Psoas muscle (tissue), 8 donors: ENCODE results near the gene EIF2AK3. TPM values are rescaled to one million over a fixed set of nuclear protein-coding genes. Genes with fewer than 3 reads are reported as not detected.
"Not testable (repeated sequence)": the region's sequence is repeated elsewhere in the genome, so short reads cannot be mapped to it uniquely, and the experiment has no call there.

Experiments
- ATAC-seq, 4 donors: fragments of 200-7000 bp; cut with Tn5 transposase; one replicate each; pipeline ENCODE4 v1.9.1; 2020; ENCODE audit warnings: moderate library complexity in 3 of 4, mild to moderate bottlenecking in 2 of 4
- DNase-seq, 2 donors: peaks; one replicate each; pipeline ENCODE4 v3.0.0-alpha.2; 2020
- H3K27ac ChIP-seq: fragments of 200-600 bp; one replicate; pipeline ENCODE4 v1.8.0; 2022
- H3K27me3 ChIP-seq, 3 donors: fragments of 200-600 bp in 1 of 3; one replicate each; pipeline versions ENCODE4 v1.6.1 to v1.8.0; 2013 to 2022; ENCODE audit warnings: low read length in 2 of 3, mild to moderate bottlenecking in 2 of 3, moderate library complexity in 1 of 3; ENCODE audit not compliant: insufficient read depth in 3 of 3
- H3K36me3 ChIP-seq, 2 donors: fragments of 200-600 bp in 1 of 2; one replicate each; pipeline versions ENCODE4 v1.6.1 to v1.8.0; 2013 to 2022; ENCODE audit warnings: low read depth in 1 of 2, mild to moderate bottlenecking in 1 of 2, moderate library complexity in 1 of 2; ENCODE audit not compliant: insufficient read depth in 1 of 2
- H3K4me1 ChIP-seq: fragments of 200-600 bp; one replicate; pipeline ENCODE4 v1.8.0; 2022
- H3K4me3 ChIP-seq: fragments of 200-600 bp; one replicate; pipeline ENCODE4 v1.8.0; 2022; ENCODE audit warnings: mild to moderate bottlenecking
- H3K9me3 ChIP-seq: fragments of 200-600 bp; one replicate; pipeline ENCODE4 v1.8.0; 2022
- WGBS, 3 donors: extraction: QIAGEN DNeasy Blood & Tissue Kit; methylation state at CpG; one replicate each; pipeline versions ENCODE4 v1.1.6 to v1.1.7; 2013; 5-methylcytosine and 5-hydroxymethylcytosine counted together
- intact Hi-C, 2 donors: fragments of 100-400 bp; cut with DNase I; formaldehyde crosslinking; loops; one replicate each; pipeline versions ENCODE4 v1.11.0 to v1.14.2; 2022
- polyA plus RNA-seq, 3 donors: library from polyadenylated mRNA; stranded (reverse); fragments of 200-250 nt; gene quantifications; one replicate each; pipeline ENCODE4 v1.2.3, GENCODE V29; 2013
- total RNA-seq, 4 donors: library from RNA; stranded (reverse); fragmentation: NEBNext Ultra II Directional in 2 of 4; extraction: Animal tissue kit (Norgen Biotek cat#: 25700) in 2 of 4; gene quantifications; one replicate each; pipeline versions ENCODE4 v1.2.1 to v1.2.4, GENCODE V29; 2021 to 2023
- TF ChIP-seq, protein P1 (sequence below): fragments of 200-600 bp; IDR thresholded peaks from one replicate; pipeline ENCODE4 v1.8.0; 2022; ENCODE audit warnings: antibody characterized with exemption
- donor health status: healthy with polysubstance abuse.
- donor health status: DM: no; HTN: no; CAD: no; lungs with moderate emphysema.
- donor health status: Bipolar disorder and iron deficiency.
- donor health status: healthy.
- donor health status: DM: yes; HTN: yes; CAD: no.
- donor health status: DM: no; HTN: no; CAD: no.
- donor health status: DM: no; HTN: no; CAD: no.
- donor health status: DM: yes; HTN: yes; CAD: no.

EIF2AK3 gene
- total and polyA plus RNA-seq, 7 donors, result 2.1 to 9.6 (median 7.6) TPM

- 93 to 100% (median 95%) methylated on average over 1 of the region's 1 CpG for WGBS, 3 donors
- intact Hi-C loops, result no loop called here
- ATAC-seq, result no peak
Observed at GRCh38 chr2:88651646-88652045, 24.4 kb upstream of the EIF2AK3 start.

GRCh38 chr2:88645291-88645882 lies 18.1 kb upstream of the EIF2AK3 start:
- H3K27me3 ChIP-seq, intact Hi-C loops, H3K4me3 ChIP-seq, ATAC-seq, H3K36me3 ChIP-seq, H3K27ac ChIP-seq, H3K9me3 ChIP-seq, DNase-seq, H3K4me1 ChIP-seq: not testable (repeated sequence)
- 72 to 83% (median 78%) methylated on average over 2 of the region's 2 CpGs for WGBS, 3 donors

More at GRCh38 chr2:88651646-88652045, 24.4 kb upstream of the EIF2AK3 start:
- H3K9me3 ChIP-seq, result no peaks in the 10 kb centered on the region
- TF ChIP-seq, protein P1, sequence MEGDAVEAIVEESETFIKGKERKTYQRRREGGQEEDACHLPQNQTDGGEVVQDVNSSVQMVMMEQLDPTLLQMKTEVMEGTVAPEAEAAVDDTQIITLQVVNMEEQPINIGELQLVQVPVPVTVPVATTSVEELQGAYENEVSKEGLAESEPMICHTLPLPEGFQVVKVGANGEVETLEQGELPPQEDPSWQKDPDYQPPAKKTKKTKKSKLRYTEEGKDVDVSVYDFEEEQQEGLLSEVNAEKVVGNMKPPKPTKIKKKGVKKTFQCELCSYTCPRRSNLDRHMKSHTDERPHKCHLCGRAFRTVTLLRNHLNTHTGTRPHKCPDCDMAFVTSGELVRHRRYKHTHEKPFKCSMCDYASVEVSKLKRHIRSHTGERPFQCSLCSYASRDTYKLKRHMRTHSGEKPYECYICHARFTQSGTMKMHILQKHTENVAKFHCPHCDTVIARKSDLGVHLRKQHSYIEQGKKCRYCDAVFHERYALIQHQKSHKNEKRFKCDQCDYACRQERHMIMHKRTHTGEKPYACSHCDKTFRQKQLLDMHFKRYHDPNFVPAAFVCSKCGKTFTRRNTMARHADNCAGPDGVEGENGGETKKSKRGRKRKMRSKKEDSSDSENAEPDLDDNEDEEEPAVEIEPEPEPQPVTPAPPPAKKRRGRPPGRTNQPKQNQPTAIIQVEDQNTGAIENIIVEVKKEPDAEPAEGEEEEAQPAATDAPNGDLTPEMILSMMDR, result no peak
- H3K4me1 ChIP-seq, result peaks cover 4% of the 10 kb centered on the region
- no peak overlapping the region for H3K27ac ChIP-seq
- H3K27me3 ChIP-seq, result no peaks in the 10 kb centered on the region
- no peak for DNase-seq
- no peak overlapping the region for H3K4me3 ChIP-seq
- no peaks in the 10 kb centered on the region for H3K36me3 ChIP-seq

DNA sequence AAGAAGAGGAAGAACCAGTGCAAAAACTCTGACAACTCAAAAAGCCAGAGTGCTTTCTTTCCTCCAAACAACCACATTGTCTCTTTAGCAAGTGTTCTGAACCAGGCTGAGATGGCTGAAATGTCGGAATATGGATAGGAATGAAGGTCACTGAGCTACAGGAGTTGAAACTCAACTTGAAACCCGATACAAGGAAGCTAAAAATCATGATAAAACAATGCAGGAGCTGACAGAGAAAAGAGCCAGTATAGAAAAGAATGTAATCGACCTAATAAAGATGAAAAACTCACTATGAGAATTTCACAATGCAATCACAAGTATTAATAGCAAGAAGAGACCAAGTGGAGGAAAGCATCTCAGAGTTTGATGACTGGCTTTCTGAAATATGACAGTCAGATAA lies 15.0 kb upstream of the EIF2AK3 start:
- Histone ChIP-seq H3K27me3 (no peaks in the 10 kb centered on the region), H3K36me3 (no peaks in the 10 kb centered on the region), H3K4me1 (no peaks in the 10 kb centered on the region), H3K4me3 (no peak overlapping the region), H3K9me3 (no peaks in the 10 kb centered on the region), H3K27ac (no peak overlapping the region)
- TF ChIP-seq, protein P1, result no peak
- WGBS, 3 donors, result 63 to 66% (median 64%) methylated on average over 3 of the region's 3 CpGs
- DNase-seq (no peak), ATAC-seq (no peak)
- intact Hi-C loops, result no loop called here

DNA sequence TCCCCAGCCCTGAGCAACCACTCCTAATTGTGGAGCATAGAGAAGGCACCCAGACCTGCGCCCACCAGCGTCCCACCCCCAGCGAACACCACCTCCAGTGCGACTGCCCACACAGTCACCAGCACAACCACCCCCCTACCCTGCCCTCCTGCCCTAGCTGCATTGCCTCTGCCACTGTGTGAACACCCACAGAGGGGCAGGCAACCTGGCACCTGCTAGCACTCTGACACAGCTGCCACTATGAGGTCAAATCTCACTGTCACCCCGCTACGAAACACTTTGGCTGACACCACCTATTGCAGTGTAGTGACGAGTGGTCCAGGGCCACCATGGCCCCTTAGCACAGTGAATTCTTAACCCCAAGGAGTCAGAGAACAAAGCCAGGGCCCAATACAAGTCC lies 14.1 kb upstream of the EIF2AK3 start:
- no peaks in the 10 kb centered on the region for H3K27me3 ChIP-seq
- no peak overlapping the region for H3K27ac ChIP-seq
- no peak for DNase-seq
- 87 to 91% (median 89%) methylated on average over 7 of the region's 7 CpGs for WGBS, 3 donors
- TF ChIP-seq, protein P1, result no peak
- no peaks in the 10 kb centered on the region for H3K9me3 ChIP-seq
- no peaks in the 10 kb centered on the region for H3K4me1 ChIP-seq
- intact Hi-C loops, result no loop called here
- ATAC-seq, result no peak
- no peaks in the 10 kb centered on the region for H3K36me3 ChIP-seq
- no peak overlapping the region for H3K4me3 ChIP-seq

GRCh38 chr2:88639865-88640264 lies 12.6 kb upstream of the EIF2AK3 start:
- WGBS, 3 donors, result 80 to 85% (median 85%) methylated on average over 1 of the region's 1 CpG
- ATAC-seq, result no peak
- H3K27ac ChIP-seq, result no peak overlapping the region
- H3K9me3 ChIP-seq, result no peaks in the 10 kb centered on the region
- no peaks in the 10 kb centered on the region for H3K36me3 ChIP-seq
- no peak overlapping the region for H3K4me3 ChIP-seq
- TF ChIP-seq, protein P1, result no peak
- no peaks in the 10 kb centered on the region for H3K27me3 ChIP-seq
- intact Hi-C loops, result no loop called here
- DNase-seq, result no peak
- no peaks in the 10 kb centered on the region for H3K4me1 ChIP-seq
